NCI-H1417 treated with DMSO at 0.1 percent for 48 hours (cell line): ENCODE results near the gene TTN.
A peak's percentile ranks its signal among the peaks of the same experiment; 100 is the strongest.

Experiments used
- DNase-seq: peaks from one replicate; lab custom pipeline; 2025; lab: John Stamatoyannopoulos, UW

TTN gene

DNA sequence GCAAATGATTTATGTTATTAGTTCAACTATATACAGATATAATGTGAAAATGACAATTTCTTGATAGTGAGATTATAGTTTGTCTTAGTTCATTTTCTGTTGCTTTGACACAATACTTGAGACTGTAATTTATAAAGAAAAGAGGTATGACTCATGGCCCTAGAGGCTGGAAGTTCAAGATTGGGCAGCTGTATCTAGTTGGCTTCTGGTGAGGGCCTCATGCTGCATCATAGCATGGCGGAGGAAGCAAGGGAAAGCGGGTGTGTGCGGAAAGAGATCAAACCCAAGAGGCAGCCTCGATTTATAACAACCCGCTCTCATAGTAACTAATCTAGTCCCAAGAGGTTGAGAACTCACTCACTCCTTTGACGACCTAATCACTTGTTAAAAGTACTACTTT is 315.6 kb downstream of the TTN start:
- DNase-seq = no peak

DNA sequence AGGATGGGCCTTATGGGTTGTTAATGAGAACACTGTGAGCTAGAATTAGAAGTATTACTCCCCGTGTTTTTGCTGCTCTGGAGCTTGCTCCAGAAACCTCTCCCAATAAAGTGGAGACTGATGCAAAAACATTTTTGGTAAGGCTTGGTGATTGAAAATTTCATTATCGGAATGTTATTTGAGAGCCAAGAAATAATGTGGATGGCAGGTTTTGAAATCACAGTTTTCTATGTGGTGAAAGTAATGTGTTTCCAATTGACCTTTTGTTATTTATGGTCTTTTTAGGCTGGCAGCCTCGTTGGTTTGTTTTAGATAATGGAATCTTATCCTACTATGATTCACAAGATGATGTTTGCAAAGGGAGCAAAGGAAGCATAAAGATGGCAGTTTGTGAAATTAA is 321.9 kb downstream of the TTN start:
- DNase-seq = no peak

DNA sequence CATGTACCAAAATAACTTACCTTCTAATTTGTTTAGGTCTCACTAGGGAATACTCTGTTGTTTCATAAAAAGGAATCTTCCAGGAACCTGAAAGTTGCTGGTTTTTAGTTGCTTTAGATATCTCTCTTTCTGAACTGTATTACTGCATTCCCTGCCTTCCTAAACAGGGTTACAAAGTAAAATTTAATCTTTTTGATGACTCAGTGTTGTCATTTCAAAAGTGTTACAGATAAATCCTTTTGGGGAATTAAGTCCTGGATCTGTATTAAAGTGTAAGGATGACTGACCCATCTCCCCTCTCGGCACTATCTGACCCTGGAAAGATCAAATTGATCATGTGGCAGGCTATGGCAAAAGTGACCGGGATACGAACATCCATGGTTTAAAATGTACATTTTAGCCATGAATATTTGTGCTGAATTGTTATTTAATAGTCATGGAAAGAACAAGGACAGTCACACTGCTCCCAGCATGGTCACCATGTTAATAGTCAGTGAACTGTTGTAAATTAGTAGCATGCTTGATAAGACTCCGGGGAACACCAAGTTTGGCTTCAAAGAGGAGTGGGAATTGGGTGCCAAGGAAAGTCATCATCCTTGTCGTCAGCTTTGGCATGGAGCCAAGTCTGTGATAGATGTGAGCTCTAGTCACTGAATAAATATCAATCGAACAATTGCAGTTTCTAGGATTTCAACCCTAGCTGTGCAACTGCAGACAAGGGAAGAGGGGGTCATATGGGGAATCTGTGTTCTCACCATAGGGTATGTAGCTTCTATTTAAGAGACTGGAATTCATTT is 322.8 kb downstream of the TTN start:
- DNase-seq = peak; percentile 4

DNA sequence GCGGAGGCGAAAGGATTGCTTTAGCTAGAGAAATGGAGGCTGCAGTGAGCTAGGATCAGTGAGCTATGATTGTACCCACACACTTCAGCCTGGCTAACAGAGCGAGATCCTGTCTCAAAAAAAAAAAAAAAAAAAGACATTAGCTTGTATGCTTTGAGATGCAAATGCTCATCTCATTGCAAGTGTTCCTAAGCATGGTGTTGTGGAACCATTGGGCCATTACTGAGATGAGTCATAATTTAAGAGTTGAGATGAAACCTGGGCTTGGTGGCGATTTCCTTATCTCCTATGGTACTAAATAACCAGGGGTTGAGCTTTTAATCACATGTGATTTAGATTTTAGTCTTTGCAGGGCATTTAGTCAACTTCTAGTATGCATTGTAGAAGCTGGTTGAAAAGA is 324.8 kb downstream of the TTN start:
- DNase-seq = no peak

DNA sequence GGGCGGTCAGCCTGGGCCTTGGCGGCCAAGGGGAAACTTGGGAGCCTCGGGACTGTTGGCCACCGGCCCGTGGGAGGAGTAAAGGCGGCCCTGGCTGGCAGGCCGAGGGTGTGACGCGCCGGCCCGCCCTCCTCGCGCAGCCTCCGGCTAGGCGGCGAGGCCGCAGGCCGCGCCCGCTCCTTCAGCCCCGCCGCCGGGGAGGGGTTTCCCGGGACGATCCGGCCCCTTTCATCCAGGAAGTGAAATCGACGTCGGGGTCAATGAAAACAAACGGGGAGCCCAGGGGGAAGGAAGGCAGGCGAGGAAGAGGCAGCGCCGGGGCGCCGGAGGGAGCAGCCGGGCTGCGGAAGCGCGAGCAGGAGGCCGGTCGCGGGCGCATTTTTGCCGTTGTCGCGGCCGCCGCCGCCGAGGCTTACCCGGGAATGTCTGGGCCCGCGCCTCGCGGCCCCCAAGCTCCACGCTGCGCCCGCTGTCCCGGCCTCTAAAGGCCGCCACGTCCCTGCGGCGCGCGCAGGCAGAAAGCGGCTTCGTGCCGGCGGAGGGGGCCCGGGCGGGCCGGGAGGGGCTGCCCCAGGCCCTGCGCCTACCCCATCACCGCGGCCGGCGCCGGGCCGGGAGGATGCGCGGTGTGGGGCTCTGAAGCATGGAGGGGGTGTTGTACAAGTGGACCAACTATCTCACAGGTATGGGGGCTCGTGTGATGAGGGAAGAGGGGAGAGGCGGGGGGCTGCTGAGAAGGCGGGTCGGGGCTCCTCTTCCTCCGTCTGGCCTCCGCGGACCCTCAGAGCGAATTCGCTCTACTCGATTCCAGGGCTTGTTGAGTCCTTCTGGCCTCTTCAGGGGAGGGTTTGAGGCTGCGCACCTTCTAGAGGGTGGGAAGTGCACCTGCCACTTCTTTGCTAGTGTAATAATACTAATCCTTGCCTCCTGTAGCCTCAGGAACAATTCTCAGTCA is 326.7 kb downstream of the TTN start, which contains the start of gene PLEKHA3:
TSS of gene PLEKHA3 (plus strand) at position 231 of the 955 bp plus-strand sequence. CDS start at position 644, 413 bp downstream.
- peak; percentile 22 for DNase-seq

DNA sequence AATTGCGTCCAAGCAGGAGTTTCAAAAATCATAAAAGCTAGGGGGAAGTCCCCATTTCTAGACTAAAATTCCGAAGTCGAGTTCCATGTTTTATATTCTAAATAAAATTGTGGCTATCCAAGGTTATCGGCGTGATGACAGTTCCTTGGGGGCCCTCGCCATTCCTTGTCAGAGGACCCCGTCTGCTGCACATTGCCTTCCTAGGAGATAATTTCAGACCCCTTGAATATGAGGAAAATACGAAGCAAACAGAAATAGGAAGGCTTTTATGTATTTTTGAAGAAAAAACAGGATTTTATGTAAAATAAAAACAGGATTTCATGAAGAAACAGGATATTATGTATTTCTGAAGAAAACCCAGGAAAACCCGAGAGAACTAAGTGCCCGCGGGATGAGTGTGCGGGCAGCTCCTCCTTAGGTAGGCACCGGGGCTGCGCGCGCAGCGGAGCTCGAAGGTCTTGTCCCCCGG is 327.4 kb downstream of the TTN start:
- no peak for DNase-seq

DNA sequence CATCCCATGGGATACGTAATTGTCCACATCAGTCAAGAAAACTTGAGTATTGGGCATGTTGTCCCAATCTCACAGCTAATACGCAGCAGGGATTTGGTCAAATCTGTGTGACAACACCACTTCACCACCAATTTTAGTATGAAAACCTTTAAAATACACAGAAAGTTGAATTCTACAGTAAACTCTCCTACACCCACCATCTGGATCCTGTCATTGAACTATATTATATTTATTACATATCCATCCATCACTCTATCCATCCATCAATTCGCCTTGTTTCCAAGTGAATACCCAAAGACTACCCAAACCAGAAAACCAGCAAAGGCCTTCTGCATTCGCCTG is 328.0 kb downstream of the TTN start:
- no peak for DNase-seq

DNA sequence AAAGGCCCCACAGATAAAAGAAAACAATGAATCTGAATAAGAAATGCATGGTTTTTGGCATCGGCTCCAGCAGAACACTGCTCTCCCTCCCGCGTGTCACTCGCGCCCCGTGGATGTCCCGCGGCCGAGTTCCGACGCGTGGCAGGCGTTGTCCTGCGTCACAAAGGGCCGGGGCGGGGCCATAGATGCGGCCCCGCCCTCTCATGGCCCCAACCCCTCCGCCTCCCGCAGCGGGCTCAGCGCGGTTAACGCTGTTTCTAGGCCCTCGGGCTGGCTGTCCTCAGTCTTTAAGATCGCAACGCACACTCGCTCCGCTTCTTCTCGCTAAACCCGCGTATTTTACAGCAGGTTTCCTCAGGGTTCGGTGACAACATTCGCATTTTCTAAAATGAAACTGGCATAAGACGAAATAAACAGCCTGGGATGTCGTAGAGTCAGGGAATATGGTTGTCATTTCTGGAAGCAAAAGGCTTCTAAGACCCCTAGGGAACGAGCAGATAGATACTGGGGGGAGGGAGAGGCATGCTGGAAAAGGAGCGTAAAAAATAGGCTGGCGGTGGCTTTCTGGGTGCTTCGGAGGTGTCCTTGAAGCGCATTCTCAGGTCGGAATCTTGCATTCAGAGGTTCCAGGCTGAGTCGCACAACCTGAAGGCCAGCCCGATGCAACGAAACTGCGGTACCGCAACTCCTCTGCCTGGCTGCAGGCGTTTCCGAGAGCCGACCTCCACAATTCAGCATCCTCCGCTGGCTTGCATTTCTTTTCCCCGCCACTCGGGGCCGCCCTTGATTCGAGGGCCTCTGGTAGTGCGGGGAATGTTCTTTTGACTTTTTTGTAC is 328.6 kb downstream of the TTN start, which contains the start of gene FKBP7:
TSS of gene FKBP7 (minus strand) at position 162 of the 836 bp plus-strand sequence. CDS start at position 61, 101 bp downstream.
- peak; percentile 52 for DNase-seq

DNA sequence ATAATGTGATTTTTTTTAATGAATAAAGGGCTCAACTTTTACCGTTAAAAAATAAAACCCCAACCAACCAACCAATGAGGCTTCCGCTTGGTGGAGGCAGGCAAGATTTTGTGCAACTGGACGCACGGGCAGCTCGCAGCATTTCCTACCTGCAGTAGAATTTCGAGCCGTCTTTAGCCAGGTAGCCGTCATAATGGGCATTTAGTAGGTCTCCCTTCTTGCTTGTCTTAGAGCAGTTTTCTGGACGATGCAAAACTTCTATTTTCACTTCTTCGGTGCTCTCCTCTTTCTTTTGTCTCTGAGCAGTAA is 329.1 kb downstream of the TTN start:
- DNase-seq = no peak

DNA sequence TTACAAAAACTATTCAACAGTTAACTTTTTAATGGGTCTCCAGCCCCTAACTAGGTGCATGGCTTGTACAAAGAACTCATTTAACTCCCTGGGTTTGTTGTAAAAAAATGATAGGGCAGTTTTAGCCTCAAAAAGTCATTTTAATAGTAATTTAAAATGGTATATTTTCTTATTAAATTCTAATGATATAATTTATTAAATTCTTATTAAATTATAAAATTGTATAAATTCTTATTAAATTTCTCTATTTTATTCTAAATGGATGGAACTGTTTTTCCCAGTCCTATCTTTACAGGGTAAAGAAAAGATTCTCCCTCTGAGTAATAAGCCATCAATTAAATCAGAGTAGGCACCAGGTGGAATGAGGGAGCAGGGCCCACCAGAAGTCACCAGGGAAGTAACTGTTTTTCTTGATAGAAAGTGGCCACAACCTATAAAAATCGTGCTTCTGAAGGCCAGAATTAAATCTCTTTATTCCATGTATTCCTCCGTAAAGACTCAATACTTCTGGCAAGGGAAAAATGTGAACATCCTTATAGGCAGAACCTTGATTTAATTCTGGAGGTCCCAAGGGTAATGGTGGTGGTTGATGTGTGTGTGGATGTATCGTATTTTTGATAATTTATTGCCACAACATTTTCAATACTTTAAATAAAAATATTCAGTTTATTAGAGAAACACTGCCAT is 329.6 kb downstream of the TTN start:
- no peak for DNase-seq

DNA sequence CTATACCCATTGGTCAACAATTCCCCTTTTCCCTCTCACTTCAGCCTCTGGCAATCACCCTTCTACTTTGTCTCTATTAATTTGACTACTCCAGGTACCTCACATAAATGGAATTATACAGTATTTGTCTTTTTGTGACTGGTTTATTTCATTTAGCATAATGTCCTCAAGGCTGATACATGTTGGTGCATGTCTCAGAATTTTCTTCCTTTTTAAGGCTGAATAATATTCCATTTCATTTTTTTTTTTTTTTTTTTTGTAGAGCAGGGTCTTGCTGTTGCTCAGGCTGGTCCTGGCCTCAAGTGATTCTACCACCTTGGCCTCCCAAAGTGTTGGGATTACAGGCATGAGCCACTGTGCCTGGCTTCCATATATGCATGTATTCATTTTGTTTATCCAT is 330.7 kb downstream of the TTN start:
- no peak for DNase-seq
